ENCODE measurements around the gene QSER1. TPM values are rescaled to one million over a fixed set of nuclear protein-coding genes. Genes with fewer than 3 reads are reported as not detected.
"Not testable (repeated sequence)": the region's sequence is repeated elsewhere in the genome, so short reads cannot be mapped to it uniquely, and the experiment has no call there.

The QSER1 gene
- total RNA-seq, 6 donors from 2014 or later, result 17.5 to 53.0 (median 23.1) TPM

DNA sequence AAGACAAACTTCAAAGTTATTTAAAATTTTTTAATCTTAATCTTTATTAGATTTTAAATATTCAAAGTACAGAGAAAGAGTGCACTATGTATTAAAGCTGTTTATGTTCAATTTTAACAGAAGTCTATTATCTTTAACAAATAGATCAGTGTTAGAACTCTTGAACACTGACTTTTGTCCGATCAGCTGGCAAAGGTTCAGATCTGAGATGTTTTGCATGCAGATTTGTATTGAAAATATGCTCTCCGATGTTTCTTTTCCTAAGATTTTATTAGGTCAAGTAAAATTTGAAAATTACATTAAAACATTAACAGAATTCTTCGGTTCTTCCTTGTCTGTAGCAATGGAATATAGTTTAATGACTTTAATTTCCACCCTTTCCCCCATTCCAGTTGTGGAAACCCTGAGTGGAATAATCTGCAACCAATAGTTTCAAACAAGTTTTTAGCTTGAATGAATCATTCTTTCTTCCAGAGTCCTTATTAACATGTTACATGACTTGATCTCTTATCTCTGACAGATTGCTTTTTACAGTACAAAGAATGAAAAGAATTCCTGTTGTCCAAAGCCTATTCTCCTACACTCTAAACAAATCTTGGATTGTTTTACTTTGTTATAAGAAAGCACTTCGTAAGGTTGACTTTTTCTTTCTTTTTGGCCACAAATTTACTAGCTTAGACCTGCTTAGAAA, 135.4 kb downstream of the QSER1 start:
- Histone ChIP-seq H3K4me3 (no peak overlapping the region), H3K27ac (no peak overlapping the region), H3K9me3 (no peaks in the 10 kb centered on the region), H3K27me3 (no peaks in the 10 kb centered on the region), H3K4me1 (no peaks in the 10 kb centered on the region), H3K36me3 (no peaks in the 10 kb centered on the region)
- WGBS, 2 donors, result 70% methylated on average over 4 of the region's 4 CpGs
- no peak for DNase-seq
- TF ChIP-seq CTCF (IDR thresholded peaks at IDR 0.05) (no peak), POLR2A (IDR thresholded peaks at IDR 0.05) (no peak), EP300 (IDR thresholded peaks at IDR 0.05) (no peak), POLR2AphosphoS5 (IDR thresholded peaks at IDR 0.05) (no peak)
- ATAC-seq (ENCODE audit: low FRiP score in 2 of 2), result no peak

DNA sequence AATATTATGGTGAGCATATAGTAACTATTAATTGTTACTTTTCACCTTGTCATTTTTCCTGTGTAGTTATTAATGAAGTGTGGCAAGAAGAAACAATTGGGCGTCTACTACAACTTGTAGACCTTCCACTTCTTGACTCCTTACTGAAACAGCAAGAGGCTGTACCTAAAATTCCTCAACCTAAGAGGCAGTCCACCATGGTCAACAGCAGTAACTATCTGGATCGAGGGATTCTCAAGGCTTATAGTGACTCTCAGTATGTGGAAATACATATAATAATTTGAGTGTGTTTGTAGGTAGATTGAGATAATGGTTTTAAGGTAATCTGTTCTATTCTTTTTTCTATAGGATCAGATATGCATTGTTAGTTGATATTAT, 135.9 kb downstream of the QSER1 start:
- no peaks in the 10 kb centered on the region for H3K9me3 ChIP-seq
- TF ChIP-seq POLR2AphosphoS5 (IDR thresholded peaks at IDR 0.05) (no peak), POLR2A (IDR thresholded peaks at IDR 0.05) (no peak), EP300 (IDR thresholded peaks at IDR 0.05) (no peak), CTCF (IDR thresholded peaks at IDR 0.05) (no peak)
- no peaks in the 10 kb centered on the region for H3K4me1 ChIP-seq
- no peaks in the 10 kb centered on the region for H3K36me3 ChIP-seq
- no peaks in the 10 kb centered on the region for H3K27me3 ChIP-seq
- 54 to 56% methylated on average over 2 of the region's 2 CpGs for WGBS, 2 donors
- no peak for DNase-seq
- H3K27ac ChIP-seq, result no peak overlapping the region
- no peak overlapping the region for H3K4me3 ChIP-seq
- no peak for ATAC-seq (ENCODE audit: low FRiP score in 2 of 2)

DNA sequence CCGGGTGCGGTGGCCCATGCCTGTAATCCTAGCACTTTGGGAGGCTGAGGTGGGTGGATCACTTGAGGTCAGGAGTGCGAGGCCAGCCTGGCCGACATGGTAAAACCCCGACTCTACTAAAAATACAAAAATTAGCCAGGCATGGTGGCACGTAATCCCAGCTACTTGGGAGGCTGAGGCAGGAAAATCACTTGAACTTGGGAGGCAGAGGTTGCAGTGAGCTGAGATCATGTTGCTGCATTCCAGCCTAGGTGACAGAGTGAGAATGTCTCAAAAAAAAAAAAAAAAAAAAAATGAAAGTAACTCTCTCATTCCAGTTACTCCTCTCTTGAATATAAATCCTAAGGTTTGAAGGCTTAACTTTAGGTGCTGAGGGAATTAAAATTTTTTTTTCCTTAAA, 136.6 kb downstream of the QSER1 start:
- not testable (repeated sequence) for H3K9me3 ChIP-seq; ATAC-seq (ENCODE audit: low FRiP score in 2 of 2); H3K4me1 ChIP-seq; H3K36me3 ChIP-seq; H3K27ac ChIP-seq; DNase-seq; H3K27me3 ChIP-seq; H3K4me3 ChIP-seq
- WGBS, 2 donors, result 92 to 94% methylated on average over 6 of the region's 6 CpGs

Small RNAs within 50 kb of the gene (small RNA-seq; reads per million reads assigned to genes)
- gene RF00019, result 0 reads per million in 4 donors

Other genes starting within 250 kb of the QSER1 start
- gene CCDC73, start 98.1 kb upstream of the QSER1 start, total RNA-seq, result under 1 TPM in 2 of 6 donors, not detected in 4; 0.15 to 0.20 TPM
- gene PRRG4, start 62.9 kb upstream of the QSER1 start, total RNA-seq, result 10 to 100 TPM in 3 of 6 donors, 1 to 10 TPM in 3; 5.2 to 33.6 (median 9.6) TPM
- 1 to 10 TPM in 3 of 6 donors, under 1 TPM in 2, not detected in 1; 0.49 to 1.6 (median 1.0) TPM for gene DEPDC7, start 123.1 kb downstream of the QSER1 start, total RNA-seq
- 10 to 100 TPM; 10.3 to 40.5 (median 19.4) TPM for gene TCP11L1, start 146.8 kb downstream of the QSER1 start, total RNA-seq